Kidney glomerular epithelial cell (primary cell): Measurements from ENCODE around the gene TFB2M.
"Not testable (repeated sequence)": the region's sequence is repeated elsewhere in the genome, so short reads cannot be mapped to it uniquely, and the experiment has no call there.

Experiments used
- DNase-seq: peaks from one replicate; lab custom pipeline; 2025; lab: John Stamatoyannopoulos, UW

Gene TFB2M

DNA sequence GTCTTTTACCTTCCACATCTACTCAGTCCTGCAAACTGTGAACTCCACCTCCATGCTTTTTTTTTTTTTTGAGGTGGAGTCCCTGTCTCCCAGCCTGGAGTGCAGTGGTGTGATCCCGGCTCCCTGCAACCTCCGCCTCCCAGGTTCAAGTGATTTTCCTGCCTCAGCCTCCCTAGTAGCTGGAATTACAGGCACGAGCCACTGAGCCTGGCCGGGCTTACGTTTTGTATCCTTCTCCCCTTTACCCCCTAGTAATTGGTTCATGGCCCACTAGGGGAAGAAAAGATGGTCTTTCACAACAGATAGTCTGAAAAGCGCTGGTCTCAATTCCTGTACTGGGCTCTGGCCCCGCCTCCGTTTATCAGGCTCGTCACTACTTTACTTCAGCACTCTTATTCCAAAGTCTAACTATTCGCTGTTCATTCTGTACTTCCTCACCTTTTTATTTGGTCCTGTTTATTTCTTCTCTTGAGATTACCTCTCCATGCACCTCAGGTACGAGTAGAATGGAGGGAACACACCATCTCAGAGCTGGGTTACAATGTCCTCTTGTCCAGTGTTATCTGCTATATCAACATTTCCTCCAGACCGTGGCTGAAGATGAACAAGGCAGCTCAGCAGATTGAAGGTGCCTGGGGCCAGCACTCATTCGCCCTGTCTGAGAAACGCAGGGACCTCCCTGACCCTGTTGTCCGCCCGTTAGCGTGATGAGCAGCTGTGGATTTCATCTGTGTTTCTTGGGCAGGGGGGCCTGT is 16.4 kb upstream of the TFB2M start:
- no peak for DNase-seq

GRCh38 chr1:246580497-246581370 is 14.7 kb upstream of the TFB2M start:
- no peak for DNase-seq

DNA sequence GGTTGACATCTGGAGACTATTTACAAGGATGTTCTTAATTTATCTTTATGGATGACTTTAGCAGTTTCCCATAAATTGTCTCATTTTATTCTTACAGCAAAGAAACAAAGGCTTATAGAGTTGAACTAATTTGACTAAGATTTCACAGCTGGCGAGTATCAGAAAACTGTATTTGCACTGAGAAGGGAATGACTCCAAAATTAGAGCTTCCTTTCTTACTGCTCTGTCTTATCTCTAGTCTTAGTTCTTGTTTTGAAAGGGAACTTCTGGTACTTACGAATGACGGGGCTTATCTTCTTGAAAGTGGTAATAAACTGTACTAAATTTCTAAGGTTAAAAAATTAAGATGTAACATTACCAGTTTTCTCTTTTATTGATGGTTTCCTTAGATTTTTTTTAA is 13.8 kb upstream of the TFB2M start:
- no peak for DNase-seq

DNA sequence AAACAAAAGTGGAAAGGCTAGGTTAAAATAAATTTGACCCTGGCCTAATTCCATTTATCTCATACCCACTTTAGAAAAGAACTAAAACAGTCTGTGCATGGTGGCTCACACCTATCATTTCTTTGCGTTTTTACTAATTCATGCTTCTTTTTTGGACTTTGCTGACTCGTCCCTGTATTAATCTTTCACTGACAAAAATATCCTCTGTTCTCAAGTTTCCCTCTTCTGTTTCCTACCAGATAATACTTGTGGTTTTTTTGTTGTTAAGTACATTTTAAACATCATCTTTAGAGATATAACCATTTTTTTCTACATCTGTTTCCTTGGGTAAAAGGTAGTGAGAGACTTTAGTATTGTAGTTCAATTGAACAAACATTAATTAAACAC is 11.7 kb upstream of the TFB2M start:
- DNase-seq = no peak

DNA sequence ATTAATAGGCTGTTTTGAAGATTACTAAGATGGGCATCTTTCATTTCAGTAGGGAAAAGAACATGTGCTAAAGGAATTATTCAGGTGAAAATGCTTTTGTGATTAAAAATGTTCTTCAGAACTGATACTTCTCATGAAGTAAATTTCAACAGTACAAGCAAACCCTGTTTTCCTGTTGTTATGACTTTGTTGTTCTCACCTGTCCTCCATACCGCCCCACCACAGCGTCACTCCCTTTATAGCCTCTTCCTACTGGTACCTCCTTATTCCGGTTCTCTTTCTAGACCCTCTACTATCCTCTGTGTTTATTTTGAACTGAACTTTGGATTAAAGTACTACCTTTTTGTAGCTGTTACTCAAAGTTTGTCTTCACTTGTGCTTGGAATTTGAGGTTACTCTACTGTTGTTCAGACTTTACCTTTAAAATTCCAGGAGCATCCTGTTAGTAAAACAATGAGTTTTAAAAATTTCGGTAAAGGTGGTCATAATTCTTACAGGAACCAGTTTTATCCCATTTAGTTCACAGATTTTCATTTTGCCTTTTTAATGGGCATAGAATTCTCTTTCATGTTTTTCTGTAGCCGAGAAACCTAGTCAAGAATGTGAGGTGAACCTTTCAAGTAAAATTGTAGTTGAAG is 11.1 kb upstream of the TFB2M start:
- no peak for DNase-seq

- no peak for DNase-seq
Observed at GRCh38 chr1:246576709-246577032, 10.6 kb upstream of the TFB2M start.

GRCh38 chr1:246573491-246573890 is 7.4 kb upstream of the TFB2M start:
- no peak for DNase-seq

DNA sequence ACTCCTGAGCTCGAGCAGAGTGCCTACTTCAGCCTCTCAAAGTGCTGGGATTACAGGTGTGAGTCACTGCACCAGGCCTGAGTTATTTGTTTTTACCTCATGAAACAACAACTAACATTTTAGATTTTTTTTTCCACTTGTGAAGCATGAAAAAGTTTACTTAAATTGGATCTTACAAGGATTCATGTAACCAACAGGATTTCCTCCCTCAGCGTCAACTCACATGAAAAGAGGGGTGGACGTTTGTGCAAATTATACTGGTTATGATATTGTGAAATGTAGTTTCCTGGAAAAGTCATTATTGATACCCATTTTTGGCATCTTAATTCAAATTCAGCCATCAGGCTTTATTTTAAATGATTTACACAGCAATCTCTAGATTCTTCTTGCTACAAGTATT is 6.7 kb upstream of the TFB2M start:
- DNase-seq = no peak

- no peak for DNase-seq
Observed at GRCh38 chr1:246571953-246572352, 5.9 kb upstream of the TFB2M start.

DNA sequence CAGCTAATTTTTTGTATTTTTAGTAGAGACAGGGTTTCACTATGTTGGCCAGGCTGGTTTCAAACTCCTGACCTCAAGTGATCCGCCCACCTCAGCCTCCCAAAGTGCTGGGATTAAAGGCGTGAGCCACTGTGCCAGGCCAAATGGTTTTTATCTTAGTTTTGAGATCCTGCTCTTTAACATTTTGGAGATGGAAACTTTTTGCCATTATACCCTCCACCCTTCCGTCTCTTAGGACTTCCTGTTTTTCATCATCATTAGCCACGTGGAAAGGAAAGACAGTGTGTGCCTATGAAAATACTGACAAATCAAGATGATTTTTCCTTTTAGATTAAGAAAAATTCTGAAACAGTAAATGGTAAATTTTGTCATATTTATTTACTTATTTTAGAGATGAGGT is 5.2 kb upstream of the TFB2M start:
- DNase-seq = not testable (repeated sequence)

DNA sequence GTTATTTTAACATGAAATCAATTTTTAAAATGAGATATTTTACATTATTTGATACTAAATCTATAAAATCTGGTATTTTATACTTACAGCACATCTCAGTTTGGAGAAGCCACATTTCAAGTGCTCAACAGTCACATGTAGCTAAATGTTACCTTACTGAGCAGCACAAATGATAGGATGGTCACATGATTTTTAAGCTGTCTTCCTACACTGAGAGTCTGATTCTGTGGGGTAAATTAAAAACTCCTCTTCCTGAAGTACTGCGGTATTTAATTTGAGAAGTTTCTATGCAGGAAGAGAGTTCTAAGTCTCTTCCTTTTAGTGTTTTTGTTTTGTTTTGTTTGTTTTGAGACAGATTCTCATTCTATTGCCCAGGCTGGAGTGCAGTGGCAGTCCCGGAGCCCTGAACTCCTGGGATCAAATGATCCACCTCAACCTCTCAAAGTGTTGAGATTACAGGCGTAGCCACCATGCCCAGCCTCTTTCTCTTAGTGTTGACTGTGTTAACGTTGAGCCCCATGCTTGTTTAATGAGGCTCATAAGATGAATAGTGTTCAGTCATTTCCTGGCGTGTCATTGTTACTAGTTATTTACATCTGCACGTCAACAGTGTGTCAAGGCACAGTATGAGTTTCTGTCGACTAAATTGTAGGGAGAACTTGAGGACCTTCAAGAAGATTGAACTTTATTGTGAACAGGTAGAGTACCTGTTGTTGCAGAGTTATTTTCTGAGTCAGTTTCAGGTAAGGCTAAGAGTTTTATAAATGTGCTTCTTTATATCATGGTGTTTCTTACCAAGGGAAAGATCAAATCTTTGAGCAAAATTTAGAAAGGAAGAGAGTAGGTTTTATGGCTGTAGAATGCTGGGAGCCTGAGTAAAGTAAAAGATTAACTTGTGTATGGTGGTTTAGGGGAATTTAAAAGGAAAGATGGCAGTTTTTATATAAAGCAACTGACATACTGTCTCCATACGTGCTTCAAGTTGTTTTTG is 3.5 kb upstream of the TFB2M start:
- peak; percentile 6 for DNase-seq

GRCh38 chr1:246567646-246568235 is 1.7 kb upstream of the TFB2M start:
- DNase-seq = no peak

- peak; percentile 55 for DNase-seq
Observed at GRCh38 chr1:246566813-246567645, 968 bp upstream of the TFB2M start.

- DNase-seq = no peak
Observed at GRCh38 chr1:246565751-246566127, 322 bp downstream of the TFB2M start.

GRCh38 chr1:246564839-246565750 is 966 bp downstream of the TFB2M start:
- DNase-seq = no peak

GRCh38 chr1:246560833-246561232 is 5.2 kb downstream of the TFB2M start:
- not testable (repeated sequence) for DNase-seq

- DNase-seq = no peak
Observed at GRCh38 chr1:246559310-246559709, 6.8 kb downstream of the TFB2M start.

- no peak for DNase-seq
Observed at GRCh38 chr1:246558041-246558440, 8.0 kb downstream of the TFB2M start.

DNA sequence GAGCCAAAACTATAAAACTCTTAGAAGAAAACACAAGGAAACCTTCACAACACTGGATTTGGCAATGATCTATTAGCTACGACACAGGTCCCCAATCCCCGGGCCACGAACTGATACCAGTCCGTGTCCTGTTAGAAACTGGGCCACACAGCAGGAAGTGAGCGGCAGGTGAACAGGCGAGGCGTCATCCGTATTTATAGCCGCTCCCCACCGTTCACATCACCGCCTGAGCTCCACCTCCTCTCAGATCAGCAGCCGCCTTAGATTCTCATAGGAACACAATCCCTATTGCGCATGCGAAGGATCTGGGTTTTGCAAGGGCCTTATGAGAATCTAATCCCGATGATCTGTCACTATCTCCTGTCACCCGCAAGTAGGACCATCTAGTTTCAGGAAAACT is 11.9 kb downstream of the TFB2M start:
- no peak for DNase-seq
